HepG2 (cell line): ENCODE measurements around the gene CTRB2. TPM values are rescaled to one million over a fixed set of nuclear protein-coding genes. Genes with fewer than 3 reads are reported as not detected.

ENCODE experiments used
- ATAC-seq: fragments of 200-7000 bp; cut with Tn5 transposase; 3 replicates; pipeline ENCODE4 v1.9.1; 2020; ENCODE audit warnings: mild to moderate bottlenecking, moderate library complexity
- BruUV-seq: library from RNA; stranded (reverse); fragments of 400-500 nt; replicated peaks from 2 replicates; lab custom pipeline; 2021; lab: Mats Ljungman, UMichigan
- CTCF ChIA-PET: fragments of 300-600 bp; formaldehyde crosslinking; extraction: SDS; loops from one replicate; lab custom pipeline; 2021; ENCODE audit warnings: low total read pairs, inconsistent platforms, low intra/inter-chr PET ratio; lab: Yijun Ruan, JAX
- POLR2A ChIA-PET: fragments of 350-600 bp; sonication (Branson Sonifier 250); formaldehyde crosslinking; loops from one replicate; lab custom pipeline; 2020; ENCODE audit warnings: antibody characterized with exemption, inconsistent platforms; lab: Yijun Ruan, JAX
- DNase-seq: peaks from one replicate; pipeline ENCODE4 v3.0.0-alpha.2; 2015; ENCODE audit warnings: low spot score
- FAIRE-seq: peaks from 3 replicates; lab custom pipeline; 2011; peaks lifted over from hg19 to GRCh38; lab: Jason Lieb, UNC
- H2AFZ ChIP-seq: one replicate; pipeline ENCODE4 v1.6.1; 2011; ENCODE audit warnings: low read length, inconsistent platforms
- H3K27ac ChIP-seq: fragments of 300-600 bp; 3 replicates; pipeline ENCODE4 v1.8.0; 2011; ENCODE audit warnings: mixed run types, mild to moderate bottlenecking, mixed read lengths, low read length, inconsistent platforms; ENCODE audit not compliant: insufficient read depth; ENCODE audit errors: extremely low read length
- H3K27me3 ChIP-seq, 2 experiments: fragments of 200-600 bp in 1 of 2; 2 replicates in 1 of 2; 3 replicates in 1 of 2; pipeline versions ENCODE4 v1.6.0 to v1.8.0; 2011; ENCODE audit warnings: low read length in 2 of 2, mild to moderate bottlenecking in 2 of 2, moderate library complexity in 2 of 2, inconsistent platforms in 1 of 2; ENCODE audit not compliant: insufficient read depth in 2 of 2, control insufficient read depth in 1 of 2
- H3K36me3 ChIP-seq, 2 experiments: fragments of 200-600 bp in 1 of 2; replicated peaks in 1 of 2; 2 replicates in 1 of 2; 3 replicates in 1 of 2; pipeline versions ENCODE4 v1.5.1 to v1.8.0; 2011; ENCODE audit warnings: low read length in 2 of 2, inconsistent platforms in 1 of 2; ENCODE audit not compliant: insufficient read depth in 2 of 2, control insufficient read depth in 1 of 2
- H3K4me1 ChIP-seq: 2 replicates; pipeline ENCODE4 v1.5.1; 2012; ENCODE audit warnings: low read length, inconsistent platforms; ENCODE audit not compliant: insufficient read depth
- H3K4me2 ChIP-seq: 2 replicates; pipeline ENCODE4 v1.6.0; 2011; ENCODE audit warnings: low read depth, low read length, inconsistent platforms
- H3K4me3 ChIP-seq, 3 experiments: fragments of 200-600 bp in 1 of 3; sonication (generic), shearing (Covaris generic) in 1 of 3; replicated peaks in 1 of 3; 2 replicates each; pipeline ENCODE4 v1.5.1; 2011 to 2016; ENCODE audit warnings: low read length in 3 of 3, inconsistent platforms in 2 of 3, low read depth in 2 of 3, mild to moderate bottlenecking in 2 of 3, control low read depth in 1 of 3, mixed read lengths in 1 of 3; ENCODE audit not compliant: insufficient read depth in 1 of 3
- H3K79me2 ChIP-seq: one replicate; pipeline ENCODE4 v1.6.1; 2011; ENCODE audit warnings: low read length, inconsistent platforms; ENCODE audit not compliant: insufficient read depth
- H3K9ac ChIP-seq: 2 replicates; pipeline ENCODE4 v1.6.0; 2011; ENCODE audit warnings: mild to moderate bottlenecking, low read depth, low read length, inconsistent platforms; ENCODE audit not compliant: insufficient read depth
- H3K9me3 ChIP-seq: 2 replicates; pipeline ENCODE4 v1.5.1; 2012; ENCODE audit warnings: mild to moderate bottlenecking, low read length
- H4K20me1 ChIP-seq: 2 replicates; pipeline ENCODE4 v1.6.0; 2011; ENCODE audit warnings: inconsistent platforms, mild to moderate bottlenecking, low read length, moderate library complexity; ENCODE audit not compliant: insufficient read depth
- CBX5 ChIP-seq: sonication (generic); formaldehyde crosslinking; IDR thresholded peaks from 2 replicates; pipeline ENCODE4 v1.4.0; 2020; ENCODE audit warnings: missing genetic modification reagents, borderline replicate concordance
- ELF4 ChIP-seq: sonication (generic); formaldehyde crosslinking; IDR thresholded peaks from 2 replicates; pipeline ENCODE4 v1.5.0; 2020; ENCODE audit warnings: missing genetic modification reagents, mild to moderate bottlenecking, moderate library complexity, borderline replicate concordance
- ETV5 ChIP-seq: IDR thresholded peaks from 2 replicates; pipeline ENCODE4 v1.6.1; 2018; ENCODE audit warnings: missing biosample characterization, missing genetic modification reagents, inconsistent platforms, borderline replicate concordance
- HCFC1 ChIP-seq: fragments of 150-350 bp; IDR thresholded peaks from 2 replicates; pipeline ENCODE4 v1.6.1; 2014; ENCODE audit warnings: low read depth, low read length
- HMG20A ChIP-seq: IDR thresholded peaks from 2 replicates; pipeline ENCODE4 v1.6.1; 2016; ENCODE audit warnings: borderline replicate concordance
- NFE2L2 ChIP-seq: fragments of 150-350 bp; IDR thresholded peaks from 2 replicates; pipeline ENCODE4 v1.6.1; 2014; ENCODE audit warnings: low read length
- PAX8 ChIP-seq: sonication (generic); formaldehyde crosslinking; IDR thresholded peaks from 2 replicates; pipeline ENCODE4 v1.8.0; 2022; ENCODE audit warnings: mild to moderate bottlenecking, missing genetic modification reagents, borderline replicate concordance
- RXRA ChIP-seq: sonication (generic); formaldehyde crosslinking; IDR thresholded peaks from 2 replicates; pipeline ENCODE4 v1.5.1; 2020; ENCODE audit warnings: missing genetic modification reagents
- SMARCE1 ChIP-seq: fragments of 450-650 bp; IDR thresholded peaks from 2 replicates; pipeline ENCODE4 v1.6.1; 2017; ENCODE audit warnings: borderline replicate concordance
- TP53 ChIP-seq: sonication (generic); formaldehyde crosslinking; conservative IDR thresholded peaks from 2 replicates; pipeline ENCODE4 v1.4.0; 2020; ENCODE audit warnings: missing genetic modification reagents
- ZBTB3 ChIP-seq: sonication (generic); formaldehyde crosslinking; IDR thresholded peaks from 2 replicates; pipeline ENCODE4 v1.4.0; 2020; ENCODE audit warnings: low read depth, mild to moderate bottlenecking, moderate library complexity, missing genetic modification reagents, borderline replicate concordance
- ZFP90 ChIP-seq: sonication (generic); formaldehyde crosslinking; IDR thresholded peaks from 2 replicates; pipeline ENCODE4 v1.8.0; 2022; ENCODE audit warnings: missing genetic modification reagents, mild to moderate bottlenecking, inconsistent platforms, borderline replicate concordance
- ZNF121 ChIP-seq: sonication (generic); formaldehyde crosslinking; IDR thresholded peaks from 2 replicates; pipeline ENCODE4 v1.5.0; 2020; ENCODE audit warnings: mild to moderate bottlenecking, missing genetic modification reagents
- ZNF264 ChIP-seq: sonication (generic); formaldehyde crosslinking; IDR thresholded peaks from 2 replicates; pipeline ENCODE4 v1.4.0; 2020; ENCODE audit warnings: missing genetic modification reagents
- ZNF451 ChIP-seq: sonication (generic); formaldehyde crosslinking; IDR thresholded peaks from 2 replicates; pipeline ENCODE4 v1.5.0; 2020; ENCODE audit warnings: mild to moderate bottlenecking, missing genetic modification reagents
- ZNF770 ChIP-seq: sonication (generic); formaldehyde crosslinking; IDR thresholded peaks from 2 replicates; pipeline ENCODE4 v1.5.0; 2020; ENCODE audit warnings: mild to moderate bottlenecking, missing genetic modification reagents
- ZNF788 ChIP-seq: sonication (generic); formaldehyde crosslinking; IDR thresholded peaks from 2 replicates; pipeline ENCODE4 v1.5.0; 2020; ENCODE audit warnings: mild to moderate bottlenecking, missing genetic modification reagents, borderline replicate concordance
- ZSCAN25 ChIP-seq: sonication (generic); formaldehyde crosslinking; IDR thresholded peaks from 2 replicates; pipeline ENCODE4 v1.8.0; 2022; ENCODE audit warnings: mild to moderate bottlenecking, missing genetic modification reagents
- WGBS: methylation state at CpG from one replicate; pipeline ENCODE4 v1.1.6; 2017; ENCODE audit warnings: low lambda C conversion rate; 5-methylcytosine and 5-hydroxymethylcytosine counted together
- in situ Hi-C: cut with HindIII; loops from 2 replicates; pipeline ENCODE4 v1.10.0; 2017; ENCODE audit warnings: low pct_unique_long_range_greater_than_20kb; ENCODE audit not compliant: extremely low pct_ligation_motif_present
- intact Hi-C: fragments of 100-400 bp; cut with micrococcal nuclease; formaldehyde crosslinking; loops from one replicate; pipeline ENCODE4 v1.10.0; 2022; ENCODE audit not compliant: unreplicated experiment
- polyA plus RNA-seq, 8 experiments: library from polyadenylated mRNA; depleted of rRNA in 3 of 8; stranded (reverse) in 7 of 8; unstranded in 1 of 8; fragments of >200 nt; fragmentation: Illumina TruSeq in 4 of 8; extraction: Trizol in 4 of 8; gene quantifications; 2 replicates each; pipeline versions ENCODE4 v1.2.1 to v1.2.3, GENCODE V29; 2011 to 2016; ENCODE audit warnings: low read depth in 4 of 8, missing spikeins in 1 of 8, mixed read lengths in 1 of 8; ENCODE audit not compliant: insufficient read depth in 1 of 8
- total RNA-seq, 5 experiments: library from RNA; depleted of rRNA; stranded (reverse); fragments of >200 nt; fragmentation: Illumina TruSeq; extraction: Trizol; gene quantifications; 2 replicates each; pipeline ENCODE4 v1.2.3, GENCODE V29; 2016; ENCODE audit warnings: low read depth in 1 of 5
- TF ChIP-seq, protein P1 (sequence below): sonication (generic); formaldehyde crosslinking; IDR thresholded peaks from 2 replicates; pipeline ENCODE4 v1.4.0; 2020; ENCODE audit warnings: mild to moderate bottlenecking, low read depth, missing genetic modification reagents

Gene CTRB2
- total and polyA plus RNA-seq, 2 of the 13 experiments (the other 11 are each of a cell fraction or from before 2014, with no cell fraction given) = 0.13 TPM; not detected in 1

DNA sequence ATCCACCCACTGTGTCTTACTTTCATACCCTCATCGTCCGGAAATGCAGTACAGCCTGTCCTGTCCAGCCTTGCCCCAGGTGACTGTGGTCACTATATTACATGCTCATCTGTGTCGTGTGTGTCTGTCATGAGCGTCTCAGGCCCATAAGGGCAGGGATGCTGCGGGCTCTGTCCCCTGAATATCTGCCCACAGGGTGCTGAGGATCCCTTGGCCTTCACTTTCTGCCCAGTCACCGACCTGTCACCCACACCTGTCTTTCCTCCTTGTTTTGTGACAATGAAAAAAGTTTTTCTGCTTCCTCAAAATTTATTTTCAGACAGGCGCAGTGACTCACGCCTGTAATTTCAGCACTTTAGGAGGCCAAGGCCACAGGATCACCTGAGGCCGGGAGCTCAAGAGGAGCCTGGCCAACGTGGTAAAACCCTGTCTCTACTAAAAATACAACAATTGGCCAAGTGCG lies 10.5 kb upstream of the CTRB2 start (continued):
- no peak for TF ChIP-seq ZNF788
- no peak for TF ChIP-seq ZNF264 (CRISPR knock-in tag)
- no peak for TF ChIP-seq ELF4
- no peak for TF ChIP-seq ETV5 (CRISPR knock-in tag)
- peak; percentile 31; the same call in 1 of the 2 replicates for TF ChIP-seq RXRA (CRISPR knock-in tag)
- TF ChIP-seq TP53 = no peak
- no peak for TF ChIP-seq HMG20A
- no peak for TF ChIP-seq HCFC1
- no peak for TF ChIP-seq CBX5 (CRISPR knock-in tag)
- no peak for TF ChIP-seq ZBTB3
- TF ChIP-seq, protein P1, sequence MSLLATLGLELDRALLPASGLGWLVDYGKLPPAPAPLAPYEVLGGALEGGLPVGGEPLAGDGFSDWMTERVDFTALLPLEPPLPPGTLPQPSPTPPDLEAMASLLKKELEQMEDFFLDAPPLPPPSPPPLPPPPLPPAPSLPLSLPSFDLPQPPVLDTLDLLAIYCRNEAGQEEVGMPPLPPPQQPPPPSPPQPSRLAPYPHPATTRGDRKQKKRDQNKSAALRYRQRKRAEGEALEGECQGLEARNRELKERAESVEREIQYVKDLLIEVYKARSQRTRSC = no peak
- 0 out of 2 replicates have a peak, but pooled peaks have one; percentile 7 for TF ChIP-seq NFE2L2

- no peaks in the 10 kb centered on the region for H3K9me3 ChIP-seq
- in situ Hi-C loops (no loop called here), intact Hi-C loops (no loop called here)
- no peak for DNase-seq
- peaks cover 55% of the 10 kb centered on the region for H3K4me1 ChIP-seq
- H3K79me2 ChIP-seq = no peaks in the 10 kb centered on the region
- peak overlapping the region; percentile 18 for H3K4me2 ChIP-seq
- FAIRE-seq = no peak
- no TSS peak for BruUV-seq
- no peak overlapping the region for H3K9ac ChIP-seq
- no peak overlapping the region for H3K4me3 ChIP-seq
- H3K27me3 ChIP-seq = peaks cover 7 to 46% of the 10 kb centered on the region in 2 experiments
- no peak for ATAC-seq
- H3K27ac ChIP-seq = no peak overlapping the region
- ChIA-PET CTCF (no interaction called here), POLR2A (no interaction called here)
- 45% methylated on average over 7 of the region's 7 CpGs for WGBS
- H2AFZ ChIP-seq = no peak overlapping the region
- no peaks in the 10 kb centered on the region for H3K36me3 ChIP-seq
- no peaks in the 10 kb centered on the region for H4K20me1 ChIP-seq
- TF ChIP-seq ZNF451 (CRISPR knock-in tag) (no peak), PAX8 (CRISPR knock-in tag) (no peak), SMARCE1 (no peak), ZNF121 (CRISPR knock-in tag) (peak; percentile 80), ZSCAN25 (0 out of 2 replicates have a peak, but pooled peaks have one; percentile 10), ZFP90 (CRISPR knock-in tag) (0 out of 2 replicates have a peak, but pooled peaks have one; percentile 29), ZNF770 (CRISPR knock-in tag) (peak; percentile 83)
These were observed 9.6 kb upstream of the CTRB2 start for GRCh38 chr16:75216576-75216975.
